ENCODE measurements around the gene DAPK1.
"Not testable (repeated sequence)": the region's sequence is repeated elsewhere in the genome, so short reads cannot be mapped to it uniquely, and the experiment has no call there.

The DAPK1 gene

DNA sequence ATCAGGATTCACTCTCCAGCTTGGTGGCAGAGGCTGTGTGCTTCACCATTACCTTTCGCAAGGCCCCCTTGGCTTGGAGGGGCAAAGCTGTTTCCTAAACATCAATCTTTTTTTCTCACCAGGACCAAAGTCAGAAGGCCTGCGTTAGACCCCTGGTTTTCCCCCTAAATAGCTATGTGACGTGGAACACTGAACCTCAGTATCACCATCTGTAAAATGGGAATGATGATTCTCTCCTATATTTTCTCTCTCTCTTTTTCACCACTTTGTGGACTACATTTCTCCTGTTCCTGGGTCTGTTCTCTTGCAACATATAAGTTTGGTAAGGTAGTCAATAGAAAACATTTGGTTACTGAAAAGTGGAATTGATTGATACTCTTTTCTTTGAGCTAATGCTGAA lies 50.5 kb downstream of the DAPK1 start:
- Histone ChIP-seq H3K9me3 (ENCODE audit: low read length) (no peaks in the 10 kb centered on the region), H3K4me3 (ENCODE audit: low read depth, low read length, poor library complexity, severe bottlenecking) (no peak overlapping the region), H3K9ac (ENCODE audit: low read length) (no peak overlapping the region), H2AFZ (ENCODE audit: low read length) (no peak overlapping the region), H3K27ac (ENCODE audit: low read depth, low read length, poor library complexity, severe bottlenecking) (no peak overlapping the region), H3K9me2 (ENCODE audit: low read depth, low read length) (no peaks in the 10 kb centered on the region), H4K20me1 (ENCODE audit: insufficient read depth, low read length) (no peaks in the 10 kb centered on the region), H3F3A (ENCODE audit: insufficient read depth, low read length) (no peaks in the 10 kb centered on the region), H3K4me1 (ENCODE audit: insufficient read depth, low read length, severe bottlenecking) (peaks cover 17% of the 10 kb centered on the region), H3K27me3 (ENCODE audit: insufficient read depth, low read length) (no peaks in the 10 kb centered on the region), H3K4me2 (ENCODE audit: low read length) (no peak overlapping the region), H3K79me2 (ENCODE audit: insufficient read depth, low read length) (no peaks in the 10 kb centered on the region), H3K36me3 (ENCODE audit: insufficient read depth, low read length) (no peaks in the 10 kb centered on the region; the same call in 1 of the 2 replicates)
- no peak for TF ChIP-seq EZH2 (IDR thresholded peaks at IDR 0.05; ENCODE audit: borderline replicate concordance, low read length)
- TF ChIP-seq, protein P1, sequence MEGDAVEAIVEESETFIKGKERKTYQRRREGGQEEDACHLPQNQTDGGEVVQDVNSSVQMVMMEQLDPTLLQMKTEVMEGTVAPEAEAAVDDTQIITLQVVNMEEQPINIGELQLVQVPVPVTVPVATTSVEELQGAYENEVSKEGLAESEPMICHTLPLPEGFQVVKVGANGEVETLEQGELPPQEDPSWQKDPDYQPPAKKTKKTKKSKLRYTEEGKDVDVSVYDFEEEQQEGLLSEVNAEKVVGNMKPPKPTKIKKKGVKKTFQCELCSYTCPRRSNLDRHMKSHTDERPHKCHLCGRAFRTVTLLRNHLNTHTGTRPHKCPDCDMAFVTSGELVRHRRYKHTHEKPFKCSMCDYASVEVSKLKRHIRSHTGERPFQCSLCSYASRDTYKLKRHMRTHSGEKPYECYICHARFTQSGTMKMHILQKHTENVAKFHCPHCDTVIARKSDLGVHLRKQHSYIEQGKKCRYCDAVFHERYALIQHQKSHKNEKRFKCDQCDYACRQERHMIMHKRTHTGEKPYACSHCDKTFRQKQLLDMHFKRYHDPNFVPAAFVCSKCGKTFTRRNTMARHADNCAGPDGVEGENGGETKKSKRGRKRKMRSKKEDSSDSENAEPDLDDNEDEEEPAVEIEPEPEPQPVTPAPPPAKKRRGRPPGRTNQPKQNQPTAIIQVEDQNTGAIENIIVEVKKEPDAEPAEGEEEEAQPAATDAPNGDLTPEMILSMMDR (IDR thresholded peaks at IDR 0.05; ENCODE audit: low read length), result no peak

DNA sequence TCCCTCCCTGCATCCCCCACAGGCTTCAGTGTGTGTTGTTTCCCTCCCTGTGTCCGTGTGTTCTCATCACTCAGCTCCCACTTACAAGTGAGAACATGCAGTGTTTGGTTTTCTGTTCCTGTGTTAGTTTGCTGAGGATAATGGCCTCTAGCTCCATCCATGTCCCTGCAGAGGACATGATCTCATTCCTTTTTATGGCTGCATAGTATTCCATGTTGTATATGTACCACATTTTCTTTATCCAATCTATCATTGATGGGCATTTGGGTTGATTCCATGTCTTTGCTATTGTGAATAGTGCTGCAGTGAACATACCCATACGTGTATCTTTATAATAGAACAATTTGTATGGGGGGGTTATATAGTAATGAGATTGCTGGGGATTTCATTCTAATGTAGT lies 51.4 kb downstream of the DAPK1 start:
- H3K9me3 ChIP-seq (ENCODE audit: low read length); H3K79me2 ChIP-seq (ENCODE audit: insufficient read depth, low read length); H3K4me3 ChIP-seq (ENCODE audit: low read depth, low read length, poor library complexity, severe bottlenecking); H3K4me2 ChIP-seq (ENCODE audit: low read length); H3K9me2 ChIP-seq (ENCODE audit: low read depth, low read length); H2AFZ ChIP-seq (ENCODE audit: low read length); H3K36me3 ChIP-seq (ENCODE audit: insufficient read depth, low read length); H3K27me3 ChIP-seq (ENCODE audit: insufficient read depth, low read length); H3F3A ChIP-seq (ENCODE audit: insufficient read depth, low read length); H3K9ac ChIP-seq (ENCODE audit: low read length); H4K20me1 ChIP-seq (ENCODE audit: insufficient read depth, low read length); H3K27ac ChIP-seq (ENCODE audit: low read depth, low read length, poor library complexity, severe bottlenecking): not testable (repeated sequence)
- H3K4me1 ChIP-seq (ENCODE audit: insufficient read depth, low read length, severe bottlenecking), result peaks cover 17% of the 10 kb centered on the region

DNA sequence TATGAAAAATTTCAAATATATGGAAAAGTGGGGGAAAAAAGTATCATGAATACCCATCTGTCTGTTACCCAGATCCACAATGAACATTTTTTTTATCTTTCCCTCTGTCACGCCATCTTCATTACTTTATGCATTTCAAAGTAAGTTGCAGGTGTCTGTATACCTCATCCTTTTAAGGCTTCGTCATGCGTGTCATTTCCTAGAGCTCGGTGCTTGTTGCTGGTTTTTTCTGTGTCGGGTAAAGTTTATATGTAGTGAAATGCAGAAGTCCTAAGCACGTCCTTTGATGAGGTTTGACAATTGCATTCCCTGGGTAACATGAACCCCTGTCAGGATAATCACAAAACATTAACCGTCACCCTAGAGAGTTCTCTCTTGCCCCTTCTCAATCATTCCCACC lies 52.1 kb downstream of the DAPK1 start:
- no peak for TF ChIP-seq EZH2 (IDR thresholded peaks at IDR 0.05; ENCODE audit: borderline replicate concordance, low read length)
- TF ChIP-seq, protein P1 (IDR thresholded peaks at IDR 0.05; ENCODE audit: low read length), result no peak
- peaks cover 17% of the 10 kb centered on the region for H3K4me1 ChIP-seq (ENCODE audit: insufficient read depth, low read length, severe bottlenecking)
- H3F3A ChIP-seq (ENCODE audit: insufficient read depth, low read length), result no peaks in the 10 kb centered on the region
- no peaks in the 10 kb centered on the region for H3K9me3 ChIP-seq (ENCODE audit: low read length)
- H3K27me3 ChIP-seq (ENCODE audit: insufficient read depth, low read length), result no peaks in the 10 kb centered on the region
- no peak overlapping the region for H2AFZ ChIP-seq (ENCODE audit: low read length)
- peak overlapping the region; percentile 13 for H3K27ac ChIP-seq (ENCODE audit: low read depth, low read length, poor library complexity, severe bottlenecking)
- H4K20me1 ChIP-seq (ENCODE audit: insufficient read depth, low read length), result no peaks in the 10 kb centered on the region
- H3K79me2 ChIP-seq (ENCODE audit: insufficient read depth, low read length), result no peaks in the 10 kb centered on the region
- H3K36me3 ChIP-seq (ENCODE audit: insufficient read depth, low read length), result no peaks in the 10 kb centered on the region; the same call in 1 of the 2 replicates
- no peak overlapping the region for H3K4me2 ChIP-seq (ENCODE audit: low read length)
- H3K9me2 ChIP-seq (ENCODE audit: low read depth, low read length), result no peaks in the 10 kb centered on the region
- no peak overlapping the region for H3K9ac ChIP-seq (ENCODE audit: low read length)
- H3K4me3 ChIP-seq (ENCODE audit: low read depth, low read length, poor library complexity, severe bottlenecking), result no peak overlapping the region

DNA sequence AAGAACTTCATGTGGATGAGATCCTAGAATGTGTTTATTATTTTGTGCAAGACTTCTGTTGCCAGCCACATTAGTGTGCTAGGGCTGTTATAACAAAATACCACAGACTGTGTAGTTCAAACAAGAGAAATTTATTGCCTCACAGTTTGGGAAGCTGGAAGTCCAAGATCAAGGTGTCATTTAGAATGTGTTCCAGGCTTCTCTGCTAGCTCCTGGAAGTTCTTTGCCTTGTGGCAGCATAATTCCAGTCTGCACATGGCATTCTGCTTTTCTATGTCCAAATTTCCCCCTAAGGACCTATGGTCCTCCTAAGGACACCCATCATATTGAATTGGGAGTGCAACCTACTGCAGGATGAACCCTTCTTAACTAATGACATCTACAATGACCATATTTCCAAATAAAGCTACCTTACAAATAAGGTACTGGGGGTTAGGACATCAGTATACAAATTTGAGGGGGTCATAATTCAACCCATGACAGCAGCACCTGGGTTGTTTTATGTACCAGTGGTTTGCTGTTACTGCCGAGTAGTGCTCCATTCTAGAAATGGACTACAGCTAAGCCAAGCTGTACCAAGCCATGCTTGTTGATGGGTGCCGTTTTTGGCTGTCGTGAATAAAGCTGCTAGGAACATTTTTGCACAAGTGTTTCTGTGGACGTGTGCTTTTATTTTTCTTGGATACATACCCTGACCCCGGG lies 52.7 kb downstream of the DAPK1 start:
- peaks cover 17% of the 10 kb centered on the region for H3K4me1 ChIP-seq (ENCODE audit: insufficient read depth, low read length, severe bottlenecking)
- no peak overlapping the region for H3K9ac ChIP-seq (ENCODE audit: low read length)
- peak overlapping the region; percentile 13 for H3K27ac ChIP-seq (ENCODE audit: low read depth, low read length, poor library complexity, severe bottlenecking)
- no peak overlapping the region for H3K4me2 ChIP-seq (ENCODE audit: low read length)
- H4K20me1 ChIP-seq (ENCODE audit: insufficient read depth, low read length), result no peaks in the 10 kb centered on the region
- no peak for TF ChIP-seq EZH2 (IDR thresholded peaks at IDR 0.05; ENCODE audit: borderline replicate concordance, low read length)
- TF ChIP-seq, protein P1 (IDR thresholded peaks at IDR 0.05; ENCODE audit: low read length), result no peak
- no peak overlapping the region for H2AFZ ChIP-seq (ENCODE audit: low read length)
- no peaks in the 10 kb centered on the region for H3F3A ChIP-seq (ENCODE audit: insufficient read depth, low read length)
- no peaks in the 10 kb centered on the region for H3K79me2 ChIP-seq (ENCODE audit: insufficient read depth, low read length)
- no peaks in the 10 kb centered on the region for H3K27me3 ChIP-seq (ENCODE audit: insufficient read depth, low read length)
- no peaks in the 10 kb centered on the region; the same call in 1 of the 2 replicates for H3K36me3 ChIP-seq (ENCODE audit: insufficient read depth, low read length)
- H3K9me3 ChIP-seq (ENCODE audit: low read length), result no peaks in the 10 kb centered on the region
- no peaks in the 10 kb centered on the region for H3K9me2 ChIP-seq (ENCODE audit: low read depth, low read length)
- H3K4me3 ChIP-seq (ENCODE audit: low read depth, low read length, poor library complexity, severe bottlenecking), result no peak overlapping the region

Measured in OCI-LY1 (cell line).